ELF-1 (cell line): ENCODE data around the gene KRTAP20-3.

Source experiments
- DNase-seq: peaks from one replicate; pipeline ENCODE4 v3.0.0-alpha.2; 2016; ENCODE audit warnings: low read depth, low spot score

Gene KRTAP20-3

GRCh38 chr21:30642564-30642963, at the start of gene KRTAP20-3:
Gene KRTAP20-3 (plus strand): TSS chr21:30642864.
- DNase-seq = no peak

GRCh38 chr21:30598802-30599201, 43.9 kb upstream of the KRTAP20-3 start, which contains the start of gene KRTAP6-2:
Gene KRTAP6-2 (minus strand): TSS chr21:30598902. CDS start chr21:30598874, 28 bp downstream.
- DNase-seq = no peak

GRCh38 chr21:30600787-30601186, 41.9 kb upstream of the KRTAP20-3 start, which contains the start of gene KRTAP22-1:
Gene KRTAP22-1 (plus strand): TSS chr21:30601087.
- no peak for DNase-seq

- DNase-seq = no peak
These were observed 36.7 kb upstream of the KRTAP20-3 start for GRCh38 chr21:30605968-30606367.

DNA sequence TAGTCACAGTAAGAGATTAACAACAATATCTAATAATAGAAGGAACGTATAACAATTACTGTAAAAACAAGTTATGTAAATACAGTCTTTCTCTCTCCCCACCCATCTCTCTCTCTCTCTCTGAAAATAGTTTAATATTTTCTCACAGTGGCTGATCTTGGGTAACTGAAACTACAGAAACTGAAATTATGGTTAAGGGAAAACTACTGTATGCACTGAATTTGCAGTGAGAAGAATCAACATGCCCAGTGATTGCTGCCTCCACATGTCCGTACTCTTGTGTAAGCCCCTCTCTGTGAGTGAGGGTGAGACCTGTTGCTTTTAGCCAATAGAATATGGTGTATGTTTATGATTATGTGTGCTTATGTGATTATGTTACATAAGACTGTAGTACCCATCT, 30.5 kb upstream of the KRTAP20-3 start:
- DNase-seq = no peak

DNA sequence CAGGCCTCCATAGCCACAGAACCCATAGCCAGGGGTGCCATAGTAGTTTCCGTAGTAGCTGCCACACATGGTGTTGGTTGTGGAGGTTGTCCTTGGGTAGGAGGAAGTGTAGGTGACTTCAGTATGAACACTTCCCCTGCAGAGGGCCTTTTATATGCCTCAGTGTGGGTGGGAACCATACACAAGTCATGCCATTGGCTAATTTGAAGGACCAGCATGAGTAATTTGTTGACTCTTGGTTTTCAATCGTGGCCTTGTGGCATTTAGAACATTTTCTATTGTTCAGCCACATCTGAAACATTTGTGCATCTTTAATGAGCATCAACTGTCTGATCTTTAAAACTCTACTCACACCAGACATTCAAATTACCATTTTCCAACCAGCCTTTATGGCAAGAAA, 28.8 kb upstream of the KRTAP20-3 start, which contains the start of gene KRTAP6-1:
TSS of gene KRTAP6-1 (minus strand) at position 95 of the 400 bp plus-strand sequence. CDS start at position 69, 26 bp downstream.
- no peak for DNase-seq

- DNase-seq = no peak
These were observed 27.5 kb upstream of the KRTAP20-3 start for GRCh38 chr21:30615199-30615598.

GRCh38 chr21:30616125-30616524, 26.5 kb upstream of the KRTAP20-3 start, which contains the start of gene KRTAP20-1:
Gene KRTAP20-1 (plus strand): TSS chr21:30616425. CDS start chr21:30616455, 30 bp downstream.
- no peak for DNase-seq

DNA sequence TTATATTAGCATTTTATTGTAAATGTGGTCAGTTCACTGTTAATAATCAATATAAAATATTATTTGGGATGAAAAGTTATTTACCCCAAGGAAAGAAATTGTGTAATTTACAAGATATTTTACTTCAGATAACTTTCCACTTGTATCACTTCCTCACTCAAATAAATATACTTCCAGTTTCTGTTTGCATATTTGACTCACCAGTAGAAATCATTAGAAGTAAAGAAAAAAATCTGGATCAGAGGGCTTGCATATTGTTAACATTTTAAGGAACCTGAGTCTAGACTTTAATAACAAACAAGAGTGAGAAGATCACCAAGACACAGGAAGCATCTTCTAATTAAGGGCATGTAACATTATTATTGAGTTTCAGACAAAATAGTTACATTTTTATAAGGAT, 22.6 kb upstream of the KRTAP20-3 start:
- no peak for DNase-seq

DNA sequence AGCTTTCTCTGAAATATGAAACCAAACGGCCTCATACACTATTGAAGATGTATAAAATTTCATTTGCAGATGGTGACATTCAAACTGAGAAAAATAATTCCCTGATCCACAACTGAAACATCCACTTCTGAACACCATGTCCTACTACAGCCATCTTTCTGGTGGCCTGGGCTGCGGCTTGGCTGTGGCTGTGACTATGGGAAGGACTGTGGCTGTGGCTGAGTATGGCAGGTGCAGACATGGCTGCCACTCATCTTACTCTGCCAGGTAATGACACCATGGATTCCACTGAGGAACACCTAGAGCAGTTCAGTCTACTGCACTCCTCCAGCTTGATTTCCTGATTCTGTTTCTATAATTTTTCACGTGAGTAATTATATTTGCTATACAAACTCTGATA, 22.1 kb upstream of the KRTAP20-3 start, which contains the start of gene KRTAP20-4:
TSS of gene KRTAP20-4 (plus strand) at position 106 of the 400 bp plus-strand sequence.
- no peak for DNase-seq

- DNase-seq = no peak
These were observed 19.3 kb upstream of the KRTAP20-3 start for GRCh38 chr21:30623362-30623761.

DNA sequence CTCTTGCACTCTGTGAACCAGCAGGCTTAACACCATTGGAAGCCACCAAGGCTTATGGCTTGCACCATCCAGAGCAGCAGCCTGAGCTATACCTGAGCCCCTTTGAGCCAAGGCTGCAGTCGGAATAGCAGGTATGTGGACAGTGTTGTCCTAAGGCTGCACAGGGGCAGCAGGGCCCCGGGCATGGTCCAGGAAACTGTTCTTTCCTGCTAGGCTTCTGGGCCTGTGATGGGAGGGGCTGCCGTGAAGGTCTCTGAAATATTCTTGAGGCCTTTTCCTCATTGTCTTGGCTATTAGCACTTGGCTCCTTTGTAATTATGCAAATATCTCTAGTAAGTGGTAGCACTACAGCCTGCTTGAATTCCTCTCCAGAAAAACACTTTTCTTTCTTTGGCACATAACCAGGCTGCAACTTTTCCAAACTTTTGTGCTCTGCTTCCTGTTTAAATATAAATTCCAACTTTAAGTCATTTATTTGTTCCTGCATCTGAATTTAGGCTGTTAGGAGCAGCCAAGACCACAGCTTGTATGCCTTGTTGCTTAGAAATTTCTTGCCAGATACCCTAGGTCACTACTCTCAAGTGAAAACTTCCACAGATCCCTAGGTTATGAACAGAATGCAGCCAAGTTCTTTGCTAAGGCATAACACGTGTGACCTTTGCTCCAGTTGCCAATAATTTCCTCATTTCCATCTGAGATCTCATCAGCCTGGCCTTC, 17.1 kb upstream of the KRTAP20-3 start:
- DNase-seq = no peak

DNA sequence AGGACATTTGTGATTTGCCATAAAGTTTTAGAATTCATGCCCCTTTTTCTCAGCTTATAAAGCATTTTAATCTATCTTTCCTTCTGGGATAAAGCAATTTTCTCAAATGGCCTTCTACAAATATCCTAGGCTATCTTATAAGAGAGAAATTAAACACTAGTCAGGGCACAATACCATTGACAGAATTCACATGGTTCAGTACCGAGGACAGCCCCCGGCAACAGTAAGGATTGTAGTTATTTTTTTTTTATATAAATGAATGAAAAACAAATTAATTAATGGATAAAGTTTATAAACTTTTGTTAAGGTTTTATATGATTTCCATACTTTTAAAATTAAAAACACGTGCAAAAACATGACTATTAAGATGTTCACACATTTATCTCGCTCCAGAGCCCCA, 14.6 kb upstream of the KRTAP20-3 start:
- no peak for DNase-seq

DNA sequence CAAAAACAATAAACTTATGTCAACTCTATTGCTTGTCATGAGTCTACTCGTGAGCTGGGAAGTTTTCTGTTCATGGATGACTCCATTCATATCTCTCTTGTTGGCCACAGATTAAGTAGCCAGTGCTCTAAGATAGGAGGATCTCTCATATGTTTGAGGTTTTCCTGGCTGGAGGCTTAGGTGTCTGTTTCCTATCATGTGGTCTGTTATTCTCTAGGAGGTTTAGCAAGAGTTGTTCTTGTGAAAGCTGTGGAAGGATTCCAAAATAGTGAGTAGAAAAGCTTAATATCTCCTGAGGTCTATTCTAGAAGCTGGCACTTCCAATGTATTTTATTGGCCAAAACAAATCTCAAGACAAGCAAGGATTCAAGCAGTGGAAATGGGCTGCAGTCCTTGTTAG, 13.5 kb upstream of the KRTAP20-3 start:
- no peak for DNase-seq

- DNase-seq = no peak
These were observed 7.8 kb upstream of the KRTAP20-3 start, which contains the start of gene KRTAP20-2 for GRCh38 chr21:30634906-30635305. Gene KRTAP20-2 (plus strand): TSS chr21:30635206. CDS start chr21:30635264, 58 bp downstream.

DNA sequence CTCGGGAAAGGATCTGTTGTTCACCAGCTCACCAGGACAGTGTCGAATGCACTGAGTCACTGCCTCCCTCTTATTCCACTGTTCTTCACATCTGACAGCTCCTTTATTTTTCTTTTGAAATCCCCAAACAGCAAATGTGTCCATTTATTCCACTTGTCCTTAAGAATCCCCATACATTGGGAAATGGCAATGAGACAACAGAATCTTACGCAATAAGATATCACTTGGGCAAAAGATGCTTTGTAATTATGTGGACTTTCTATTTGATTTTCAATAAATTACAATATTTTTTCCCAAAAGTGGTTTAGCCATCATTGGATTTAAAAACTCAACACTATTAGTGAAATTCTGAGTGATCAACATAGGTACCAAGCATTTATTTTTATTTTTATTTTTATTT, 4.0 kb upstream of the KRTAP20-3 start:
- DNase-seq = no peak

GRCh38 chr21:30646904-30647414, 4.3 kb downstream of the KRTAP20-3 start:
- DNase-seq = no peak

GRCh38 chr21:30652891-30653290, 10.2 kb downstream of the KRTAP20-3 start:
- no peak for DNase-seq

GRCh38 chr21:30668776-30669175, 26.1 kb downstream of the KRTAP20-3 start:
- no peak for DNase-seq

DNA sequence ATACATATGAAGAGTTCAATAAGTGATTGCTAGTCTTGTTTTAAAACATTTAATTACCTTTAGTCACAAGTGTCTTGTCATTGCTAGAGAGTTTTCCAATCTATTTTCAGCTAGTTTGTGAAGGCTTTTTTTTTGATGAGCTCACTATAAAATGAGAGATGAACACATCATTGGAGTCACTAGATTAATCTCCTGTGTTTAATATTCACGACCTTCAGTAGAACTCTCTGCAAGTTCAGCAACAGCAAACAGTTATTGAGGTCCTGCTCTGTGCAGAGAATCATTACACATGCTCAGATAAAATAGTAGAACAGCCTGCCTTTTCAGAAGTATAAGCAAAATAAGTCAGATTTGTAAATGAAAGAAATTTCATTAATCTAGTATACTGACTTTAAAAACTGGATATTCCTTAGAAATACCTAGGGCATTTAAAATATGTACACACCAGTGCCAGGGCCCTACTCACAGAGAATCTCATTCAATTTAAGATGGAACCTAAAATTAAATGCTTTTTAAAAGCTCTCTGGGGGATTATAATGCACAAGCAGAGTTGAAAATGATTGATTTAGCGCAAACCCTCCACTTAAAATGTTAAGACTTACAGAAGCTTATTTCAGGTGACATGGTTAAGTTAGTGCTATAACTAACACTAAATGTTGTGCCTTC, 30.5 kb downstream of the KRTAP20-3 start:
- no peak for DNase-seq

DNA sequence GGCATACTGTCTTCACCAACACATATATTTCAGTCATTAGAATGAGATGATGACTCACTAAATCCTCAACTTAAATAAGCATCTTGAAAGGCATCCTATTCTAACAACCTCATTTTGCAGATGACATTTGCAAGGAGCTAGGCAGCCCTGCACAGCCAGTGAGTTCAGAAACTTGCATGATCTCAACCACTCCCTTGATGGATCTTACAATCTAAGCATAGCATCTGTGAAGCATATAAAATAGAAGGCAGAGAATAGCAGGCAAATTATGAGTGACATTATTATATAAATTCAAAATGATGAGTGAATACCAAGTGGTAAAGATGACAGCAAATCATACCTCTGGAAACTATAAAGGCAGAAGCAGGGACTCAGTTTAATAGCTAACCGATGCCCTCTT, 31.6 kb downstream of the KRTAP20-3 start:
- no peak for DNase-seq

DNA sequence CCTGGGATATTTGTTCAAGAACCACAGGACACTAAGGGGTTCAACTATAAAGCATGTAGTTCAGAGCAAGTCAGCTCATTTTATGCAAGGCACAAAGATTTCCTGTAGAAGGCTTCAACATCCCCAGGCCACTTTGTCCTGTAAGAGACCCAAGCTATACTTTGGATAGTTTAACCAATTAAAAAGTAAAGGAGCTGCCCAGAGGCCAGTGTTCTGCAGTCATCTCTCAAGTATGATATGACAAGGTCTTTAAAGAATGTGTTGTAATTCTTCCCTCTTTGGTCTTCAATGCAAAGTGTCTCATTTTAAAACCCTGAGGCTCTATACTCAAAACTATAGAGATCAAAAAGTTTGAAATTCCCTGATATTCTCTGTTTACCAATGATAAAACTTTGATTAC, 34.1 kb downstream of the KRTAP20-3 start:
- DNase-seq = no peak
